Tibial nerve (tissue), 4 donors: ENCODE results near the gene NPSR1. TPM values are rescaled to one million over a fixed set of nuclear protein-coding genes. Genes with fewer than 3 reads are reported as not detected.
"Not testable (repeated sequence)": the region's sequence is repeated elsewhere in the genome, so short reads cannot be mapped to it uniquely, and the experiment has no call there.

Experiments
- DNase-seq, 2 donors: peaks; one replicate each; pipeline ENCODE4 v3.0.0-alpha.2; 2019; ENCODE audit warnings: low spot score in 2 of 2
- H3K27ac ChIP-seq, 4 donors: fragments of 200-600 bp; sonication (generic) in 3 of 4; one replicate each; pipeline ENCODE4 v1.5.1; 2017 to 2019; ENCODE audit warnings: mild to moderate bottlenecking in 1 of 4
- H3K27me3 ChIP-seq, 2 donors: fragments of 200-600 bp; sonication (generic) in 1 of 2; one replicate each; pipeline versions ENCODE4 v1.5.1 to v1.6.0; 2017 to 2019
- H3K36me3 ChIP-seq, 3 donors: fragments of 200-600 bp; sonication (generic); one replicate each; pipeline ENCODE4 v1.5.1; 2018 to 2019
- H3K4me1 ChIP-seq, 4 donors: fragments of 200-600 bp; sonication (generic) in 3 of 4; one replicate each; pipeline ENCODE4 v1.5.1; 2017 to 2019
- H3K4me3 ChIP-seq, 4 donors: fragments of 200-600 bp; sonication (generic) in 3 of 4; one replicate each; pipeline ENCODE4 v1.5.1; 2017 to 2019; ENCODE audit warnings: mild to moderate bottlenecking in 1 of 4, moderate library complexity in 1 of 4
- H3K9me3 ChIP-seq, 4 donors: fragments of 200-600 bp; sonication (generic) in 3 of 4; one replicate each; pipeline ENCODE4 v1.5.1; 2017 to 2019
- EP300 ChIP-seq, 2 donors: sonication (generic); formaldehyde crosslinking; IDR thresholded peaks; one replicate each; pipeline ENCODE4 v1.6.1; 2017; ENCODE audit warnings: antibody characterized with exemption in 2 of 2, mild to moderate bottlenecking in 1 of 2
- POLR2A ChIP-seq, 2 donors: fragments of 450-650 bp; IDR thresholded peaks; one replicate each; pipeline ENCODE4 v1.6.1; 2017; ENCODE audit warnings: antibody characterized with exemption in 2 of 2, mild to moderate bottlenecking in 2 of 2, moderate library complexity in 2 of 2
- WGBS, 2 donors: methylation state at CpG; one replicate each; pipeline ENCODE4 v1.1.5; 2018; 5-methylcytosine and 5-hydroxymethylcytosine counted together
- total RNA-seq, 4 donors: library from RNA; depleted of rRNA; stranded (reverse); fragments of >200 nt; gene quantifications; one replicate each; pipeline ENCODE4 v1.1.0, GENCODE V29; 2016
- TF ChIP-seq, protein P1 (sequence below), 5 experiments: fragments of 200-600 bp in 3 of 5; fragments of 450-650 bp in 2 of 5; sonication (generic) in 3 of 5; IDR thresholded peaks; one replicate each; pipeline ENCODE4 v1.5.1; 2016 to 2019; ENCODE audit warnings: antibody characterized with exemption in 5 of 5, mild to moderate bottlenecking in 3 of 5, moderate library complexity in 2 of 5

NPSR1 gene
- total RNA-seq, 4 donors from 2014 or later, result not detected

DNA sequence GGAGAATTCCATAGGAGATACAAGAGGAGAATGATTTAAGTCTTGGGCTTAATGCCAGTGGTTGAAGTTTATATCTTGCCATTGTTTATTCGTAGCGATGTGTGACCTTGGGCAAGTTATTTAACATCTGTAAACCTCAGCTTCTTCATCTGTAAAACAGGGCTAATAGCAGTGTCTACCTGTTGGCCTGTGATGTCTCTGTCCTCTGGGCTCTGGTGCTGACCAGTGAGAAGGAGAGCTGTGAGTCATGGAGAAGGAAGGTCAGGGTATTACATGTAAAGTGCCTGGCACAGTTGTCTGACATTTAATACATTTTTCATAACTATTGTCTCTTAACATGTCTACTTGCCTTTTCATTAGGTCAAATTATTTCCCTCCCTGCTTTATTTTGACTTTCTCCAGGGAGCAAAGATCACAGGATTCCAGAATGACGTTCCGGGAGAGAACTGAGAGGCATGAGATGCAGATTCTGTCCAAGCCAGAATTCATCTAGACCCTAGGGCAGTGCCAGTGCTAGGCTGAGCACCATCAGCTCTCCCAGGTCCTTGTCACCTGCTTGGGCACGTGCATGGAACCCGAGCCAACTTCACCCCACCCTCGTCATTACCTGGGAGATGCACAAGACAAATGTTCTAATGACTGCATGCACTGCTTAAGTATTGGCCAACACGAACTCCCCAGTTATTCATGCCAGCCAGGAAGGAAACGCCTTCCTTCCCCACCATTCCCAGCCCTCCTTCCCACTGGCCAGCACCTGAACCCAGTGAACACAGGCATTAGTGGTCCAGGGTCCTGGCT, 191.3 kb downstream of the NPSR1 start:
- 76 to 79% methylated on average over 9 of the region's 9 CpGs for WGBS, 2 donors
- TF ChIP-seq EP300 (IDR thresholded peaks at IDR 0.05) (no peak), POLR2A (IDR thresholded peaks at IDR 0.05) (no peak)
- TF ChIP-seq, protein P1, sequence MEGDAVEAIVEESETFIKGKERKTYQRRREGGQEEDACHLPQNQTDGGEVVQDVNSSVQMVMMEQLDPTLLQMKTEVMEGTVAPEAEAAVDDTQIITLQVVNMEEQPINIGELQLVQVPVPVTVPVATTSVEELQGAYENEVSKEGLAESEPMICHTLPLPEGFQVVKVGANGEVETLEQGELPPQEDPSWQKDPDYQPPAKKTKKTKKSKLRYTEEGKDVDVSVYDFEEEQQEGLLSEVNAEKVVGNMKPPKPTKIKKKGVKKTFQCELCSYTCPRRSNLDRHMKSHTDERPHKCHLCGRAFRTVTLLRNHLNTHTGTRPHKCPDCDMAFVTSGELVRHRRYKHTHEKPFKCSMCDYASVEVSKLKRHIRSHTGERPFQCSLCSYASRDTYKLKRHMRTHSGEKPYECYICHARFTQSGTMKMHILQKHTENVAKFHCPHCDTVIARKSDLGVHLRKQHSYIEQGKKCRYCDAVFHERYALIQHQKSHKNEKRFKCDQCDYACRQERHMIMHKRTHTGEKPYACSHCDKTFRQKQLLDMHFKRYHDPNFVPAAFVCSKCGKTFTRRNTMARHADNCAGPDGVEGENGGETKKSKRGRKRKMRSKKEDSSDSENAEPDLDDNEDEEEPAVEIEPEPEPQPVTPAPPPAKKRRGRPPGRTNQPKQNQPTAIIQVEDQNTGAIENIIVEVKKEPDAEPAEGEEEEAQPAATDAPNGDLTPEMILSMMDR (IDR thresholded peaks at IDR 0.05), result no peak
- Histone ChIP-seq H3K27me3 (no peaks in the 10 kb centered on the region), H3K4me1 (no peaks in the 10 kb centered on the region), H3K4me3 (no peak overlapping the region), H3K9me3 (peaks cover 0 to 5% (median 0%) of the 10 kb centered on the region in 4 donors), H3K27ac (no peak overlapping the region), H3K36me3 (no peaks in the 10 kb centered on the region)
- DNase-seq, result no peak

DNA sequence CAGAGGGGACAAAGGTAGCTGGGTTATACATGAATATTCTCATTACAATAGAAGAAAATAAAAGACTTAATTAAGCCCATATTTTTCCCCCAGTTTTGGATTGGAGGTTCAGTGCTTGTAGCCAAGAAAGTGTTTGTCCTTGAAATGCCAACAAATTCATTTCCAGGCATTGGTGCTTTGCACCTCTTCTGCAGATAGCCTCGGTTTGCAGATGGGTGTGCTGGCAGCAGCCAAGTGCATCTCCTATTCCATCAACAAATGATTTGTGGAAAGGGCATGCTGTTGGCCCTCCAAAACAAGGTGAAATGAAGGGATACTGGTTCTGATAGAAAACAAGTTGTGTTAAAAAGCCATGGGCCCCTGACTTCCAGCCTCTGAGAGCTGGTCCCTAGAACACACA, 192.0 kb downstream of the NPSR1 start:
- no peak overlapping the region for H3K27ac ChIP-seq
- H3K4me1 ChIP-seq, result no peaks in the 10 kb centered on the region
- H3K36me3 ChIP-seq, result no peaks in the 10 kb centered on the region
- no peak for DNase-seq
- H3K4me3 ChIP-seq, result no peak overlapping the region
- H3K9me3 ChIP-seq, result peaks cover 0 to 5% (median 0%) of the 10 kb centered on the region in 4 donors
- H3K27me3 ChIP-seq, result no peaks in the 10 kb centered on the region
- TF ChIP-seq, protein P1 (IDR thresholded peaks at IDR 0.05), result no peak
- no peak for TF ChIP-seq EP300 (IDR thresholded peaks at IDR 0.05)
- TF ChIP-seq POLR2A (IDR thresholded peaks at IDR 0.05), result no peak
- 71 to 77% methylated on average over 1 of the region's 1 CpG for WGBS, 2 donors

DNA sequence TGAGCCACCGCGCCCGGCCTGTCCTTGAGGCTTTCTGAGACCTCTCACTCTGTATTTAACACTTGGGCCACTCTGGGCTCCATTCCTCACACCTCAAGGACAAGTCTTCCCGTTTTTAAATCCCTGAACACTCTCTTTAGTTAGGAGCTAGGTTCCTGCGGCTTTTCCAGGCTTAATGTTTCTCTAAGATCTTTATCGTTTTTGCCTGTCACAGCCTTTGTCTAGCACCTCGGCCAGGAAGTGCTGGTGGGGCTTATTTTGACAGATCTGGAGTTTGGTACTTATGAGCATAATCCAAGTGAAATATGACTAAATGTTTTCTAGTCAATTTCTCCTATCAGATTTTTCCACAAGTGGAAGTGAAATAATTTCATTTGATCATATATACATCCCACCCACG, 192.7 kb downstream of the NPSR1 start:
- Histone ChIP-seq H3K27ac (no peak overlapping the region), H3K9me3 (peaks cover 0 to 5% (median 0%) of the 10 kb centered on the region in 4 donors), H3K4me3 (no peak overlapping the region), H3K36me3 (no peaks in the 10 kb centered on the region), H3K4me1 (no peaks in the 10 kb centered on the region), H3K27me3 (no peaks in the 10 kb centered on the region)
- 66 to 76% methylated on average over 8 of the region's 8 CpGs for WGBS, 2 donors
- no peak for TF ChIP-seq POLR2A (IDR thresholded peaks at IDR 0.05)
- TF ChIP-seq, protein P1 (IDR thresholded peaks at IDR 0.05), result no peak
- TF ChIP-seq EP300 (IDR thresholded peaks at IDR 0.05), result no peak
- DNase-seq, result no peak

DNA sequence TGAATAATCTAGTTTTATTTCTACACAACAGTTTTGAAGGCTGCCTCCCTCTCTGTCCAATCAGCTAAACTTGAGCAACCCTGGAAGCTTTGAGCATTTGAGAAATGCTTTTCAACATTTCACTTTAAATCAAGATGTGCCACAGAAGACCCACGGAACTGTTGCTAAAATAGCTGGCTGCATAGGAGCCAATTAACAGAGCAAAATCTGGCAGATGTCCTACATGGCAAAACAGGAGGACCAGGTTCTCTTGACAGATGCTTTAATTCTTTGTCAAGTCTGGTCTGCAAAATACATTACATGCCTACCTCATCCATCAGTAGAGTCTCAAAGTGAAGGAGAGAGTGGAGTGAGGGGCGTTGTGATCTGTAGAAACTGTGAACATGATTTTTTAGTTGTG, 193.4 kb downstream of the NPSR1 start:
- DNase-seq, result no peak
- TF ChIP-seq POLR2A (IDR thresholded peaks at IDR 0.05) (no peak), EP300 (IDR thresholded peaks at IDR 0.05) (no peak)
- TF ChIP-seq, protein P1 (IDR thresholded peaks at IDR 0.05), result no peak
- Histone ChIP-seq H3K4me1 (no peaks in the 10 kb centered on the region), H3K27ac (no peak overlapping the region), H3K36me3 (no peaks in the 10 kb centered on the region), H3K9me3 (peaks cover 0 to 5% (median 0%) of the 10 kb centered on the region in 4 donors), H3K27me3 (no peaks in the 10 kb centered on the region), H3K4me3 (no peak overlapping the region)
- 63% methylated on average over 2 of the region's 2 CpGs for WGBS, 2 donors

DNA sequence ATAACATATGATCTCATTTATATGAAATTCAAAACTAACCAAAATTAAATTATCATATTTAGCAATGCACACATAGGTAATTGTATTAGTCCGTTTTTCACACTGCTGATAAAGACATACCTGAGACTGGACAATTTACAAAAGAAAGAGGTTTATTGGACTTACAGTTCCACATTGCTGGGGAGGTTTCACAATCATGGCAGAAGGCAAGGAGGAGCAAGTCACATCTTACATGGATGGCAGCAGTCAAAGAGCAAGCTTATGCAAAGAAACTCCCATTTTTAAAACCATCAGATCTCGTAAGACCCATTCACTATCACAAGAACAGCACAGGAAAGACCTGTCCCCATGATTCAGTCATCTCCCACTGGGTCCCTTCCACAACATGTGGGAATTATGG, 200.4 kb downstream of the NPSR1 start:
- H3K9me3 ChIP-seq, H3K27me3 ChIP-seq, H3K27ac ChIP-seq, H3K4me1 ChIP-seq, H3K4me3 ChIP-seq, DNase-seq, H3K36me3 ChIP-seq: not testable (repeated sequence)
- 79 to 83% methylated on average over 2 of the region's 2 CpGs for WGBS, 2 donors

DNA sequence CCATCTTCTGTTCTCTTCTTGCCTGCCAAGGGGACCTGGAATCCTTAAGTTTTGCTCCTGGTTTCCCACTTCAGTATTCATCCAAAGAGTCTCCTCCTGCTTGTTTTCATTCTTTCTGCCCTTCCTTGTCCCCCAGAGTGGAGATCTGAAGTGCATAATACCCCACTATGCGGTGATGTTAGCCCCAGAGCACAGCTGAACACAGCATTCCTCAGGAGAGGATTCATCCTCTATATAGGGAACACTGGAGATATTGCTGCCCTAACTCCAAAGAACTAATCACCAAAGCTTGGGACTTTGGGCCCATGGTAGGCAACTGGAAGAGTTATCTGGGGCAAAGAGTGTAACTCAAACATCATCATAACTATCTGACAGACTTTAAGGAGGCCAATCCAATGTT, 201.3 kb downstream of the NPSR1 start:
- H3K27me3 ChIP-seq, H3K36me3 ChIP-seq, H3K27ac ChIP-seq, H3K4me3 ChIP-seq, H3K4me1 ChIP-seq, H3K9me3 ChIP-seq, DNase-seq: not testable (repeated sequence)
- 88 to 100% methylated on average over 1 of the region's 1 CpG for WGBS, 2 donors

DNA sequence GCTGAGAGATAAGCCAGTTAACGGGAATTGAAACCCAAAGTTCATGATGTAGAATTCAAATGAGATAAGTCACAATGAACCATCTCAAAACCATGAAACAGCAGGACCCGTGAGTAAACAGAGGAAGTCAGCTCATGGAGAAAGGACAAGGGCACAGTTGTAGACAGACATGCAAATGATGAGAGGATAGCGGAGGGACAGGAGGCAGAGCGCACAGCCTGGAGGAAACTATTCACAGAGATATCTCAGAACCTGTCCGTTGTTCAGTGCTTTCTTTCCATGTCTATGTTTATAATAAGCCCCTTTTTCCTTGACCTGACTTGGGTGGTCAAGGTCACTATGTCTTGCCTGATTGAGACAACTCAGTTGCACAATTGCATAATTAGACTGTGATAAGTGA, 208.2 kb downstream of the NPSR1 start:
- H3K27ac ChIP-seq, DNase-seq: not testable (repeated sequence)
- WGBS, 2 donors, result 64 to 65% methylated on average over 4 to 5 of the region's 5 CpGs

DNA sequence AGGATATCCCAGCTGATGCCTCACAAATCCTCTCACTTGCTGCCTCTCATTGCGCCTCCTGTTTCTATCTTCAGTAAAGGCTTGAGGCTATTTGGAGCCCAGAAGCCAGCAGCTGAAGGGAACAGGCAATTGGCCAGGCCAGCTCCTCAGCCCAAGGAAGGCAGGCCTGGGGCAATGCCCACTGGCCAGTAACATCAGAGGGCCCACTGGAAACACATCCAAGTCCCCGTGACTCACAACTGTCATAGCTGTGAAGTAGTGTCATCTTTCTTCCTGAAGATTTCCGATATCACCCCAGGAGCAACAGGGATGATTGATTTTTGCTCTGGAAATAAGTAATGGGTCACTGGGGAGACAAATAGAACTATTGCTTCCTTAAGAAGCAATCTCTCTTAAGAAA, 209.3 kb downstream of the NPSR1 start:
- not testable (repeated sequence) for H3K27ac ChIP-seq, H3K4me3 ChIP-seq, H3K27me3 ChIP-seq, H3K4me1 ChIP-seq, DNase-seq, H3K36me3 ChIP-seq
- H3K9me3 ChIP-seq, result peaks cover 0 to 10% (median 0%) of the 10 kb centered on the region in 4 donors
- WGBS, 2 donors, result 87 to 89% methylated on average over 3 of the region's 3 CpGs

More for the DNA sequence above, 208.2 kb downstream of the NPSR1 start:
- H3K4me1 ChIP-seq, H3K27me3 ChIP-seq, H3K9me3 ChIP-seq, H3K4me3 ChIP-seq, H3K36me3 ChIP-seq: not testable (repeated sequence)

DNA sequence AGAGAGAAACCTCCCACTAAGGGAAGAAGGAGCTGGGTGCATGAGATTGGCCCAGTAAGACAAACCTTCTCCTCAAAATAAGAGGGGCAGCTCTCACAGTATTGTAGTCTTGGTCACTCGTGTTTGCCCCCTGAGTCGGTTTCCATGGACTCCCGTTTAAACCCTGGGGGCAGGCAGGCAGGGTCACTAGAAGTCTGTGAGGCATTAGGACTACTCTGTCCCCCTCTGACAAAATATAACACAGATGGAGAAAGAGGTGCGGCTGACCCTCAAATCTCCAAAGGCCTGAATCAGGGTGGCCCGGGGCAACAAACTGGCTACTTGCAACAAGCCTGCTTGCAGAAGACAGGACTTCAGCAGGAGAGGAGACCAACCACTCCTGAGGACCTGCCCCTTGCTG, 210.6 kb downstream of the NPSR1 start:
- not testable (repeated sequence) for DNase-seq, H3K27ac ChIP-seq, H3K4me1 ChIP-seq, H3K27me3 ChIP-seq, H3K4me3 ChIP-seq, H3K36me3 ChIP-seq
- 80 to 90% methylated on average over 5 of the region's 5 CpGs for WGBS, 2 donors
- peaks cover 0 to 13% (median 0%) of the 10 kb centered on the region in 4 donors for H3K9me3 ChIP-seq
